Esophagus muscularis mucosa (tissue), 4 donors: ENCODE measurements around the gene SLC51A. TPM values are rescaled to one million over a fixed set of nuclear protein-coding genes. Genes with fewer than 3 reads are reported as not detected.
"Not testable (repeated sequence)": the region's sequence is repeated elsewhere in the genome, so short reads cannot be mapped to it uniquely, and the experiment has no call there.

Experiments
- DNase-seq: peaks from one replicate; pipeline ENCODE4 v3.0.0-alpha.2; 2017; ENCODE audit errors: extremely low spot score
- H3K27ac ChIP-seq, 4 donors: fragments of 200-600 bp; sonication (generic); replicated peaks in 1 of 4; 1 replicate in 3 of 4; 2 replicates in 1 of 4; pipeline ENCODE4 v1.5.1; 2016 to 2019; ENCODE audit warnings: mild to moderate bottlenecking in 1 of 4
- H3K27me3 ChIP-seq, 4 donors: fragments of 200-600 bp; sonication (generic); one replicate each; pipeline versions ENCODE4 v1.5.1 to v1.6.0; 2016 to 2019
- H3K36me3 ChIP-seq, 4 donors: fragments of 200-600 bp; sonication (generic); one replicate each; pipeline ENCODE4 v1.5.1; 2016 to 2019
- H3K4me1 ChIP-seq, 4 donors: fragments of 200-600 bp; sonication (generic); one replicate each; pipeline ENCODE4 v1.5.1; 2016 to 2019
- H3K4me3 ChIP-seq, 4 donors: fragments of 200-600 bp; sonication (generic); 1 replicate in 2 of 4; 2 replicates in 2 of 4; pipeline ENCODE4 v1.5.1; 2016 to 2019; ENCODE audit warnings: mild to moderate bottlenecking in 4 of 4, moderate library complexity in 1 of 4
- H3K9me3 ChIP-seq, 4 donors: fragments of 200-600 bp; sonication (generic); 1 replicate in 3 of 4; 2 replicates in 1 of 4; pipeline ENCODE4 v1.5.1; 2016 to 2019
- CTCF ChIP-seq, 3 experiments: fragments of 200-600 bp in 2 of 3; fragments of 450-650 bp in 1 of 3; sonication (generic) in 2 of 3; IDR thresholded peaks; one replicate each; pipeline ENCODE4 v1.5.1; 2017 to 2019; ENCODE audit warnings: antibody characterized with exemption in 3 of 3, mild to moderate bottlenecking in 2 of 3, moderate library complexity in 1 of 3
- EP300 ChIP-seq: sonication (generic); formaldehyde crosslinking; IDR thresholded peaks from one replicate; pipeline ENCODE4 v1.6.1; 2017; ENCODE audit warnings: antibody characterized with exemption
- POLR2A ChIP-seq: fragments of 450-650 bp; IDR thresholded peaks from one replicate; pipeline ENCODE4 v1.6.1; 2017; ENCODE audit warnings: antibody characterized with exemption, moderate library complexity, mild to moderate bottlenecking, low read depth
- POLR2AphosphoS5 ChIP-seq, 2 donors: sonication (generic); formaldehyde crosslinking; IDR thresholded peaks; one replicate each; pipeline ENCODE4 v1.6.1; 2017; ENCODE audit warnings: antibody characterized with exemption in 2 of 2
- WGBS: methylation state at CpG from one replicate; pipeline ENCODE4 v1.1.5; 2018; 5-methylcytosine and 5-hydroxymethylcytosine counted together
- intact Hi-C: fragments of 100-400 bp; cut with DNase I; formaldehyde crosslinking; loops from one replicate; pipeline ENCODE4 v1.15.1; 2023
- total RNA-seq, 4 donors: library from RNA; depleted of rRNA; stranded (reverse); fragments of >200 nt; gene quantifications; one replicate each; pipeline versions ENCODE4 v1.1.0 to v1.2.1, GENCODE V29; 2016

SLC51A gene
- total RNA-seq, 4 donors from 2014 or later, result not detected

GRCh38 chr3:196203846-196204245 lies 12.5 kb upstream of the SLC51A start:
- WGBS, result 71% methylated on average over 3 of the region's 3 CpGs
- no peak for DNase-seq
- peaks cover 0 to 56% (median 2%) of the 10 kb centered on the region in 4 donors for H3K27me3 ChIP-seq
- intact Hi-C loops, result no loop called here
- peaks cover 0 to 12% (median 11%) of the 10 kb centered on the region in 4 donors for H3K4me1 ChIP-seq
- no peak overlapping the region for H3K4me3 ChIP-seq
- H3K36me3 ChIP-seq, result no peaks in the 10 kb centered on the region
- H3K9me3 ChIP-seq, result no peaks in the 10 kb centered on the region
- no peak for TF ChIP-seq POLR2A
- TF ChIP-seq CTCF (IDR thresholded peaks at IDR 0.05), result no peak
- no peak for TF ChIP-seq EP300
- TF ChIP-seq POLR2AphosphoS5 (IDR thresholded peaks at IDR 0.05), result no peak
- H3K27ac ChIP-seq, result no peak overlapping the region

GRCh38 chr3:196205442-196206205 lies 10.7 kb upstream of the SLC51A start:
- H3K9me3 ChIP-seq, H3K36me3 ChIP-seq, intact Hi-C loops, H3K27ac ChIP-seq, H3K4me3 ChIP-seq, DNase-seq: not testable (repeated sequence)
- Histone ChIP-seq H3K27me3 (peaks cover 0 to 56% (median 2%) of the 10 kb centered on the region in 4 donors), H3K4me1 (peaks cover 0 to 12% (median 11%) of the 10 kb centered on the region in 4 donors)
- WGBS, result 88% methylated on average over 8 of the region's 9 CpGs

GRCh38 chr3:196207159-196207832 lies 9.0 kb upstream of the SLC51A start:
- intact Hi-C loops, result no loop called here
- no peak for DNase-seq
- Histone ChIP-seq H3K4me1 (peaks cover 0 to 12% (median 11%) of the 10 kb centered on the region in 4 donors), H3K36me3 (no peaks in the 10 kb centered on the region), H3K9me3 (no peaks in the 10 kb centered on the region), H3K27ac (no peak overlapping the region), H3K27me3 (peaks cover 0 to 47% (median 2%) of the 10 kb centered on the region in 4 donors), H3K4me3 (peak overlapping the region; percentile 38 to 55 (median 45))
- TF ChIP-seq CTCF (IDR thresholded peaks at IDR 0.05) (no peak), EP300 (no peak), POLR2AphosphoS5 (IDR thresholded peaks at IDR 0.05) (no peak), POLR2A (no peak)
- 80% methylated on average over 1 of the region's 70 CpGs for WGBS

- no peak for DNase-seq
- Histone ChIP-seq H3K36me3 (no peaks in the 10 kb centered on the region), H3K27me3 (peaks cover 0 to 43% (median 2%) of the 10 kb centered on the region in 4 donors), H3K4me1 (peaks cover 0 to 12% (median 11%) of the 10 kb centered on the region in 4 donors), H3K4me3 (peak overlapping the region; percentile 38 to 47 (median 39)), H3K27ac (no peak overlapping the region), H3K9me3 (no peaks in the 10 kb centered on the region)
- WGBS, result 38% methylated on average over 41 of the region's 49 CpGs
- TF ChIP-seq POLR2A, result no peak
- no peak for TF ChIP-seq CTCF (IDR thresholded peaks at IDR 0.05)
- intact Hi-C loops, result no loop called here
Observed at GRCh38 chr3:196207833-196208607, 8.3 kb upstream of the SLC51A start.
